ENCODE data around the gene KY.
"Not testable (repeated sequence)": the region's sequence is repeated elsewhere in the genome, so short reads cannot be mapped to it uniquely, and the experiment has no call there.

Gene KY

GRCh38 chr3:134603956-134604355, 46.9 kb downstream of the KY start:
- no peak for DNase-seq

GRCh38 chr3:134603480-134603879, 47.3 kb downstream of the KY start:
- DNase-seq, result no peak

GRCh38 chr3:134602440-134602814, 48.4 kb downstream of the KY start:
- DNase-seq, result peak in 1 of 58 donors; percentile 48

DNA sequence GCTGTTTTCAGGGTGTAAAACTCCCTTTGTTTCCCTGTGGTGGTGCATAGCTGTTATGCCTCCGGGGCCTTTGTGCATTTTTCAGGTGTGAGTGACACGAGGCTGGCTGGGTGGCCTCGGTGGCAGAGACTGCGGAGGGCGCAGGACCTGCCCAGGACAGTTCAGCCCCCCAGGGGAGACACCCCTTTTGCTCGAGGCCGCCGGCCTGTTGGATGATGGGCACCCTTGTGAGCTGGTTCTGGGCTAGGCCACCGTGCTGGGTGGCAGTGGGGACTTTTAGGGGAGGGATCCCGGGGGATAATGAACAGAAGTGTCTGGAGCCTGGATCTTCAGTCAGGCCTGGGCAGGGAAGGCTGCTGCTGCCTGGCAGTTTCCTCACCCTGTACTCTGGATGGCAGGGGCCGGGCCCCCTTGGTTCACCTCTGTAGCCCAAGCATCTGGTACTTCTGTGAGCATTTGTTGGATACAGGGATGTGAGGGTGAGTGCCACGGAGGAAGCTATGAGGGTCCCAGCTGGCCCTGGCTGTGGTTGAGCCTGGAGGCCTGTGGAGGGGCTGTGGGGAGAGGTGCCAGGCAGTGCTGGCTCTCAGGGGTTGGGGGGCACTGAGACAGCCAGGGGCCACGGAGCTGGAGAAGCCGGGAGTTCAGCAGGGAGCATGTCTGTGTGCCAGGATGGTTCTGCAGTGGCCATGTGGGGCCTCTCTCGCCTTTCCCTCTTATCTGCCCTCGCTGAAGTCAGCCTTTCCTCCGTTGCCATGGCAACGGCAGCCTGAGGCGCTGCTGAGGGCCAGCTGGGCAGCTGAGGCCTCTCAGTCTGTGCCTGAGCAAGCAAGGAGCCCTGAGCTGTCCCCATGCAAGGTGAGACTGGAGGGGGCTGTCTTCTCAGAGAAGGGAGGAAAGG, 49.0 kb downstream of the KY start:
- peak in 50 of 58 donors; percentile 13 to 77 (median 54) for DNase-seq

DNA sequence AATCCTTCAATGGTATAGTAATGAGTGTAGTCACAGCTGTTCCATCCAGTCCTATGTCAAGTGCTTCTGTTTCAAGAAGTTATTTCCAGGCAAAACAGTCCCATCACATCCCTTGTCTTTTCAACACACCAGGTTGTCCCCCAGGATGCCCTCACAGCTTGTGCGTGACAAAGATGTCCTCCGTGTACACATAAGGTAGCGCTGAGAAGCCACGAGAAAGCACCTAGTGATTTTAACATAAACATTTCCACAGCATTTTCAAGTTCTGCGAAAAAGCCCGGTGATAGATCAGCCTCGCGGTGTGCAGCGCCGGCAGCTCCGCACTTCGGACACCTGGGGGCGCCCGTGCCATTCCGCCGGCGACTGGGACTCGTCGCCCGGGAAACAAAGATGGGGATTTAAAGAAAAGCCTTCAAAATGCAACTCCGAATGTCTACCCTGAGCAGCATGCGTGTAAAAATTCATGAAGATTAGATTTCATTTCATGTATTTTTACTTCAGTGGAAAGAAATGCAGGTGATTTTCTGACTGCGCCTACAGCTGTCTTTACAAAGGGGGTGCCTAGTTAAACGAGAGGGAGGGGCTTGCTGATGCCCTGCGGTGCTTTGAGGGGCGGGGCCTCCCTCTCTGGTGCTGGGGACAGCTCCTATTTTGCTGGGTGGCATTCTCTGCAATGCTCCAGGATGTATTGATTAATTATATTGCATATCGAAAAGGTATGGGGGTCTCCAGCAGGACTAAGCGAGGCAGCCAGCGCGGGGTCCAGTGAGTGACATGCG, 49.9 kb downstream of the KY start:
- peak in 56 of 58 donors; percentile 21 to 88 (median 57) for DNase-seq

DNA sequence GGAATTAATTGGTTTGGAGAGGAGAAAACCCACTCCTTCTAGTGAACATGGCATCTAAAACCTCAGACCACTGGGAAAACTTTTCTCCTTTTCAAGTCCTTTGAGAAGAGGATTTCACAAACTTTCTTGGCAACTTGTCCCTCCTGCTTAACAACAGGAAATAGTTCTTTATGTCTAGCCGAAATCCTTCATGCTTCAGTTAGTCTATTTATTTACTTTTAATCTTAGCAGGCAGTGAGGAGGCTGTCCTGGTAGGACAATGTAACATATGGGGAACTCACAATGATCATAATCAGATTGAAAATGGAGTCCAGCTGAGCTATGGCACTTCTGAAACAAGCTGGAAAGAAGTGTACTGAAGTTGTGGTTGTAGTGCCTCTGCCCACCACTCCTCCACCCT, 50.6 kb downstream of the KY start:
- DNase-seq, result no peak

DNA sequence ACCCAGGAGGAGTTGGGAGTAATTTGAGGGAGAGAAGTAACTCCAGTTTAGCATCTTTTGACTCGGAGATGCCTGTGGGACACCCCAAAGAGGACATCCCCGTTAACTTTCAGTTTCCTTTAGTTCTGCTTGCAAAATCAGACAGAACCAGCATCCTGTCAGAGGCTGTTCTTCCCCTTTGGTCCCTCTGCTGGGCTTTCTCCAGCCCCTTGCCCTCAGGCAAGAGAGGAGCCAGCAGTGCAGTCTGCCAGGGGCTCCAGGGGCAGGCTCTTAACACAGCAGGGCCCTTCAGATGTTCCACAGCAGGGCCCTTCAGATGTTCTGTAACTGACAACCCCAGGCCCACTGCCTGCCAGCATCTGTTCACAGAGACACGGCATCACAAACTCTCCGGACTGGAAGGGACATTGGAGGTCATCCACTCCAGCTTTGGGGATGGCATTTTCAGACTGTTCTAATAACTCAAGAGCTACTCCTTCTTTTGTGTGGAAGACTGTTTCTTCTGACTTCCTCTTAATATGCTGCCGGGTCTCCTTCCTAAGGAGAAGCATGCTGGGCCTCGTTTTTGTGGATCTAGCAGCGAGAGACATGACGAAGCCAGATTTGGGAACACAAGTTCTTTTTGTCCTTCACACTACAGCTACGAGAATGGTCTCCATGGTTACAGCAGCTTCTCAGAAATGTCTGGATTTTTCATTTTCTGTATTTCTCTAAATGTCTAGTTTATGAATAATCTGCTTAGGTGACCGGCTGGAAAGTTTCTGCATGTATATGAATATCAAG, 51.9 kb downstream of the KY start:
- peak in 15 of 58 donors; percentile 10 to 65 (median 30) for DNase-seq

- no peak for DNase-seq
These were observed 53.3 kb downstream of the KY start for GRCh38 chr3:134597390-134597970.

GRCh38 chr3:134594986-134595385, 55.8 kb downstream of the KY start:
- not testable (repeated sequence) for DNase-seq

- no peak for DNase-seq
These were observed 56.5 kb downstream of the KY start for GRCh38 chr3:134594331-134594741.

GRCh38 chr3:134592806-134593205, 58.0 kb downstream of the KY start:
- no peak for DNase-seq

GRCh38 chr3:134590766-134591165, 60.1 kb downstream of the KY start:
- DNase-seq, result no peak

DNA sequence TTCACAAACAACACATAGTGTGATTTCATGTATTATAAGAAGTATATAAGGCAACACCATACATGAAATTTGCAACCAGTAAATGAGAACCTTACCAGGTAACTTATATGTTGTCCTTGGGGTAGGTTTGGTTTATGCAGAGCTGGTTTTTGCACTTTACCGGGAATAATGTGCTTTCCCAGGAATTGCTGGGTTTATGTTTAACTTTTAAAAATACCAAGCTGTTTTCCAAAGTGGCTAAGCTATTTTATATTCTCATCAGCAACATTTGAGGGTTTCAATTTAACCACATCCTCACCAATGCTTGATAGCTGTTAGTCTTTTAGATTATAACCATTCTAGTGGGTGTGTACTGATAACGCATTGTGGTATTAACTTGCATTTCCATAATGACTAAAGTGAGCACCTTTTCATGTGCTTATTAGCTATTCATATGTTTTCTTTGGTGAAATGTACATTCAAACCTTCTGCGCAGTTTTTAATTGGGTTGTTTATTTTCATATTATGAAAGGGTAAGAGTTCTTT, 71.6 kb downstream of the KY start:
- DNase-seq, result no peak

- no peak for DNase-seq
These were observed 74.0 kb downstream of the KY start for GRCh38 chr3:134576831-134577230.

DNA sequence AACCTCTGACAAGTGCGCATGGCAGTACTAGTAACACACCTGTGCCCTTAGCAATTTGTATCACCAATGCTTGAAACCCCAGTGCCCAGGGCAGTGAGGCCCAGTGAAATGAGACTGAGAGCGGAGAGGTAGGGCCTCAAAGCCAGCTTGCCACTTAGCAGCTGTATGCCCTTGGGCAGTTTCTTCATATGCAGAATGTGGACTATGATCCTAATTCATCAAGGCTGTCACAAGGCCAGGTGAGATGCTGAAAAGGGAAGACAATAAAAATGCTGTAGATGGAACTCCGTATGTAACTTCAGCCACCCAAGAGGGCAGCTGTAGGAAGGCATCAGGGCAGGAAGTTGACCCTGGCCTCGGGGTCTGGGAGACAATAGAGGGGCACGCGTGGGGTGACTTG, 74.4 kb downstream of the KY start:
- DNase-seq, result no peak

DNA sequence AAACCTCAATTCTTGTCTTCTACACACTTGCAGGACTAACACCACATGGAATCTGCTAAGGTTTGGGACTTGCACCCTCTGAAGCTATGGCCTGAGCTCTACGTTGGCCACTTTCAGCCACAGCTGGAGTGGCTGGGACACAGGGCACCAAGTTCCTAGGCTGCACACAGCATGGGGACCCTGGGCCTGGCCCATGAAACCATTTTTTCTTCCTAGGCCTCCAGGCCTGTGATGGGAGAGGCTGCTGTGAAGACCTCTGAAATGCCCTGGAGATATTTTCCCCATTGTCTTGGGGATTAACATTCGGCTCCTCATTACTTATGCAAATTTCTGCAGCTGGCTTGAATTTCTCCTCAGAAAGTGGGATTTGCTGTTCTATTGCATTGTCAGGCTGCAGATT, 80.9 kb downstream of the KY start:
- DNase-seq, result not testable (repeated sequence)

DNA sequence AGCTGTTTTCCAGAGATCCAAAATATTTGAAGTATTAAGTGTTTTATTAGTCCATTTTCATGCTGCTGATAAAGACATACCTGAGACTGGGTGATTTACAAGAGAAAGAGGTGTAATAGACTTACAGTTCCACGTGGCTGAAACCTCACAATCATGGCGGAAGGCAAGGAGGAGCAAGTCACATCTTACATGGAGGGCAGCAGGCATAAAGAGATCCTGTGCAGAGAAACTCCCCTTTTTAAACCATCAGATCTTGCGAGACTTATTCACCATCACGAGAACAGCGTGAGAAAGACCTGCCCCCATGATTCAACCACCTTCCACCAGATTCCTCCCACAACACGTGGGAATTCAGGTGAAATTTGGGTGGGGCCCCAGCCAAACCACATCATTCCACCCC, 82.0 kb downstream of the KY start:
- no peak for DNase-seq

GRCh38 chr3:134567605-134568004, 83.2 kb downstream of the KY start:
- DNase-seq, result no peak

GRCh38 chr3:134564991-134565390, 85.8 kb downstream of the KY start:
- no peak for DNase-seq

DNA sequence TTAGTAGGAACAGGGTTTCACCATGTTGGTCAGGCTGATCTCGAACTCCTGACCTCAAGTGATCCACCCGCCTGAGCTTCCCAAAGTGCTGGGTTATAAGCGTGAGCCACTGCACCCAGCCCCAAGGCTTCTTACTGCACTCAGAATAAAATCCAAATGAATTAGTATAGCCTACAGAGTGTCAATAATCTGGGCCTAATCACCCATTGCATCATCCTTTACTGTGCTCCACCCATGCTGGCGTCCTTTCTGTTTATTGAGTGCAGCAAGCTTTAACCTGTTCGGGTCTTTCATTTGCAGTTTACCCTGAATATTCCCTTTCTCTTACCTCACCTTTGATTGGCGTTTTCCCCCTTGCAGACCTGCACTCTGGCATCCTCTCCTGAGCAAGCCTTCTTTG, 87.2 kb downstream of the KY start:
- DNase-seq, result no peak

GRCh38 chr3:134562055-134562454, 88.8 kb downstream of the KY start:
- DNase-seq, result no peak

Data from anterior cingulate cortex (tissue), 58 donors.